IMR-90 (cell line): ENCODE results near the gene NOX1. TPM values are rescaled to one million over a fixed set of nuclear protein-coding genes. Genes with fewer than 3 reads are reported as not detected.

Source experiments
- ATAC-seq: fragments of 200-7000 bp; cut with Tn5 transposase; 2 replicates; pipeline ENCODE4 v1.9.1; 2020; ENCODE audit warnings: low read depth, mild to moderate bottlenecking, moderate library complexity
- BruUV-seq: library from RNA; stranded (reverse); fragments of 400-500 nt; replicated peaks from 2 replicates; lab custom pipeline; 2021; lab: Mats Ljungman, UMichigan
- CTCF ChIA-PET: fragments of 300-600 bp; formaldehyde crosslinking; extraction: SDS; loops from one replicate; lab custom pipeline; 2021; ENCODE audit warnings: antibody characterized with exemption; lab: Yijun Ruan, JAX
- POLR2A ChIA-PET: fragments of 300-600 bp; sonication (Branson Sonifier 250); formaldehyde crosslinking; loops from one replicate; lab custom pipeline; 2022; ENCODE audit warnings: antibody characterized with exemption; ENCODE audit not compliant: unreplicated experiment; lab: Charles Lee
- DNase-seq: peaks from one replicate; pipeline ENCODE4 v3.0.0; 2013
- H2AFZ ChIP-seq: replicated peaks from 2 replicates; pipeline ENCODE3; 2013; ENCODE audit warnings: low read length, mild to moderate bottlenecking; ENCODE audit not compliant: poor library complexity
- H2AK5ac ChIP-seq: 2 replicates; pipeline ENCODE4 v1.6.1; 2013; ENCODE audit warnings: low read depth, low read length, inconsistent platforms
- H2AK9ac ChIP-seq: replicated peaks from 2 replicates; pipeline ENCODE3; 2013; ENCODE audit warnings: mild to moderate bottlenecking, low read depth, low read length, moderate library complexity; ENCODE audit not compliant: poor library complexity
- H2BK120ac ChIP-seq: 2 replicates; pipeline ENCODE4 v1.6.1; 2013; ENCODE audit warnings: low read depth, low read length, inconsistent platforms
- H2BK15ac ChIP-seq: 3 replicates; pipeline ENCODE4 v1.6.1; 2013; ENCODE audit warnings: low read depth, low read length, inconsistent platforms
- H2BK20ac ChIP-seq: 2 replicates; pipeline ENCODE4 v1.6.1; 2013; ENCODE audit warnings: low read depth, mild to moderate bottlenecking, inconsistent platforms, low read length, moderate library complexity
- H2BK5ac ChIP-seq: 2 replicates; pipeline ENCODE4 v1.6.1; 2013; ENCODE audit warnings: mild to moderate bottlenecking, low read depth, low read length, inconsistent platforms; ENCODE audit not compliant: poor library complexity, severe bottlenecking
- H3K14ac ChIP-seq: replicated peaks from 2 replicates; pipeline ENCODE4 v1.6.1; 2013; ENCODE audit warnings: low read depth, low read length, inconsistent platforms
- H3K18ac ChIP-seq: 2 replicates; pipeline ENCODE4 v1.6.1; 2013; ENCODE audit warnings: low read depth, low read length, control low read depth
- H3K23ac ChIP-seq: 2 replicates; pipeline ENCODE4 v1.6.1; 2013; ENCODE audit warnings: low read depth, low read length, inconsistent platforms
- H3K27ac ChIP-seq: 2 replicates; pipeline ENCODE4 v1.5.1; 2013; ENCODE audit warnings: mild to moderate bottlenecking, control low read depth, low read length; ENCODE audit not compliant: insufficient read depth
- H3K27me3 ChIP-seq: 2 replicates; pipeline ENCODE4 v1.6.1; 2013; ENCODE audit warnings: low read length; ENCODE audit not compliant: control insufficient read depth, insufficient read depth
- H3K36me3 ChIP-seq: 2 replicates; pipeline ENCODE4 v1.6.1; 2013; ENCODE audit warnings: low read length, mixed read lengths; ENCODE audit not compliant: control insufficient read depth, insufficient read depth
- H3K4ac ChIP-seq: 2 replicates; pipeline ENCODE4 v1.6.1; 2013; ENCODE audit warnings: low read depth, low read length, inconsistent platforms
- H3K4me1 ChIP-seq: 2 replicates; pipeline ENCODE4 v1.6.1; 2013; ENCODE audit warnings: low read length, mixed read lengths; ENCODE audit not compliant: control insufficient read depth, insufficient read depth
- H3K4me2 ChIP-seq: 2 replicates; pipeline ENCODE4 v1.6.1; 2013; ENCODE audit warnings: low read depth, mild to moderate bottlenecking, control low read depth, low read length, moderate library complexity
- H3K4me3 ChIP-seq: 2 replicates; pipeline ENCODE4 v1.5.1; 2013; ENCODE audit warnings: low read depth, mild to moderate bottlenecking, control low read depth, low read length, moderate library complexity; ENCODE audit not compliant: insufficient read depth
- H3K56ac ChIP-seq: 2 replicates; pipeline ENCODE4 v1.6.1; 2013; ENCODE audit warnings: low read length, inconsistent platforms; ENCODE audit not compliant: insufficient read depth; ENCODE audit errors: extremely low read depth
- H3K79me1 ChIP-seq, 2 experiments: 2 replicates each; pipeline ENCODE4 v1.6.1; 2013; ENCODE audit warnings: low read length in 2 of 2, inconsistent platforms in 1 of 2, low read depth in 1 of 2
- H3K9ac ChIP-seq: 2 replicates; pipeline ENCODE4 v1.6.1; 2013; ENCODE audit warnings: low read depth, low read length, control low read depth
- H3K9me1 ChIP-seq: 2 replicates; pipeline ENCODE4 v1.6.1; 2013; ENCODE audit warnings: low read length, inconsistent platforms; ENCODE audit not compliant: insufficient read depth
- H3K9me3 ChIP-seq: 2 replicates; pipeline ENCODE4 v1.6.1; 2013; ENCODE audit warnings: low read length; ENCODE audit not compliant: control insufficient read depth, insufficient read depth
- H4K20me1 ChIP-seq: 2 replicates; pipeline ENCODE4 v1.6.1; 2013; ENCODE audit warnings: low read length, inconsistent platforms; ENCODE audit not compliant: insufficient read depth
- H4K5ac ChIP-seq: 2 replicates; pipeline ENCODE4 v1.6.1; 2013; ENCODE audit warnings: mild to moderate bottlenecking, low read depth, low read length, control low read depth
- H4K8ac ChIP-seq, 2 experiments: 2 replicates each; pipeline ENCODE4 v1.6.1; 2013; ENCODE audit warnings: low read depth in 2 of 2, low read length in 2 of 2, control low read depth in 1 of 2, inconsistent platforms in 1 of 2
- H4K91ac ChIP-seq: 2 replicates; pipeline ENCODE4 v1.6.1; 2013; ENCODE audit warnings: low read depth, low read length, inconsistent platforms; ENCODE audit not compliant: insufficient read depth
- BHLHE40 ChIP-seq: fragments of 150-350 bp; IDR thresholded peaks from 2 replicates; pipeline ENCODE4 v1.6.1; 2016; ENCODE audit warnings: mild to moderate bottlenecking, low read depth, low read length
- CEBPB ChIP-seq: IDR thresholded peaks from 2 replicates; pipeline ENCODE4 v1.6.1; 2012; ENCODE audit warnings: low read depth, low read length, improper control_type of control experiment
- CHD1 ChIP-seq: IDR thresholded peaks from 2 replicates; pipeline ENCODE4 v1.6.1; 2012; ENCODE audit warnings: low read depth, low read length, improper control_type of control experiment
- FOS ChIP-seq: fragments of 150-350 bp; IDR thresholded peaks from 2 replicates; pipeline ENCODE4 v1.6.1; 2016; ENCODE audit warnings: low read depth, low read length
- MAFK ChIP-seq: IDR thresholded peaks from 2 replicates; pipeline ENCODE4 v1.6.1; 2012; ENCODE audit warnings: low read depth, low read length, improper control_type of control experiment
- MAZ ChIP-seq: IDR thresholded peaks from 2 replicates; pipeline ENCODE4 v1.6.1; 2012; ENCODE audit warnings: low read depth, mild to moderate bottlenecking, low read length, improper control_type of control experiment, moderate library complexity, borderline replicate concordance
- MXI1 ChIP-seq: IDR thresholded peaks from 2 replicates; pipeline ENCODE4 v1.6.1; 2012; ENCODE audit warnings: low read depth, mild to moderate bottlenecking, low read length, moderate library complexity, borderline replicate concordance
- NFE2L2 ChIP-seq: fragments of 150-350 bp; IDR thresholded peaks from 2 replicates; pipeline ENCODE4 v1.6.1; 2016; ENCODE audit warnings: low read depth, mild to moderate bottlenecking, low read length
- POLR2A ChIP-seq: IDR thresholded peaks from 2 replicates; pipeline ENCODE4 v1.6.1; 2012; ENCODE audit warnings: mild to moderate bottlenecking, low read depth, low read length
- RAD21 ChIP-seq: IDR thresholded peaks from 2 replicates; pipeline ENCODE4 v1.6.1; 2012; ENCODE audit warnings: low read length, improper control_type of control experiment
- RCOR1 ChIP-seq: IDR thresholded peaks from 2 replicates; pipeline ENCODE4 v1.6.1; 2012; ENCODE audit warnings: mild to moderate bottlenecking, low read length, improper control_type of control experiment; ENCODE audit not compliant: insufficient replicate concordance
- RFX5 ChIP-seq: IDR thresholded peaks from 2 replicates; pipeline ENCODE4 v1.8.0; 2012; ENCODE audit warnings: low read depth, mild to moderate bottlenecking, low read length, moderate library complexity
- SMC3 ChIP-seq: fragments of 150-350 bp; IDR thresholded peaks from 2 replicates; pipeline ENCODE4 v1.6.1; 2016; ENCODE audit warnings: low read depth, mild to moderate bottlenecking, antibody characterized with exemption, low read length, moderate library complexity
- WGBS, 2 experiments: methylation state at CpG; one replicate each; pipeline versions ENCODE4 v1.1.5 to v1.1.7; 2013; ENCODE audit warnings: missing lambda C conversion rate in 2 of 2; ENCODE audit not compliant: insufficient read length in 1 of 2; ENCODE audit errors: extremely low coverage in 2 of 2; 5-methylcytosine and 5-hydroxymethylcytosine counted together
- dilution Hi-C: fragments of 300-500 bp; cut with HindIII; formaldehyde crosslinking; loops from one replicate; pipeline ENCODE4 v1.14.3; 2018; ENCODE audit warnings: low sequenced_read_pairs; ENCODE audit not compliant: unreplicated experiment
- in situ Hi-C: fragments of 300-500 bp; cut with MboI; formaldehyde crosslinking; loops from 3 replicates; pipeline ENCODE4 v1.14.3; 2019; ENCODE audit warnings: low sequenced_read_pairs, inconsistent platforms, mixed read lengths
- intact Hi-C: fragments of 100-400 bp; cut with micrococcal nuclease; formaldehyde crosslinking; loops from 2 replicates; pipeline ENCODE4 v1.10.0; 2022
- polyA plus RNA-seq, 3 experiments: library from polyadenylated mRNA; depleted of rRNA; stranded (reverse); fragments of >200 nt; gene quantifications; 2 replicates each; pipeline ENCODE4 v1.2.3, GENCODE V29; 2012; ENCODE audit warnings: low replicate concordance in 1 of 3
- total RNA-seq: library from RNA; depleted of rRNA; stranded (reverse); fragments of >200 nt; gene quantifications from 2 replicates; pipeline ENCODE4 v1.2.3, GENCODE V29; 2012
- TF ChIP-seq, protein P1 (sequence below): fragments of 150-350 bp; IDR thresholded peaks from 2 replicates; pipeline ENCODE4 v1.6.1; 2017; ENCODE audit warnings: mild to moderate bottlenecking, antibody characterized with exemption, low read length, low read depth
- TF ChIP-seq, protein P2 (sequence below): fragments of 150-350 bp; IDR thresholded peaks from 2 replicates; pipeline ENCODE4 v1.6.1; 2016; ENCODE audit warnings: low read depth, mild to moderate bottlenecking, low read length, moderate library complexity, borderline replicate concordance
- TF ChIP-seq, protein P3 (sequence below): conservative IDR thresholded peaks from 2 replicates; pipeline ENCODE4 v1.5.1; 2012; ENCODE audit warnings: mild to moderate bottlenecking, low read depth, low read length, improper control_type of control experiment

NOX1 gene
- total and polyA plus RNA-seq, 2 of the 4 experiments (the other 2 are of a cell fraction): not detected

DNA sequence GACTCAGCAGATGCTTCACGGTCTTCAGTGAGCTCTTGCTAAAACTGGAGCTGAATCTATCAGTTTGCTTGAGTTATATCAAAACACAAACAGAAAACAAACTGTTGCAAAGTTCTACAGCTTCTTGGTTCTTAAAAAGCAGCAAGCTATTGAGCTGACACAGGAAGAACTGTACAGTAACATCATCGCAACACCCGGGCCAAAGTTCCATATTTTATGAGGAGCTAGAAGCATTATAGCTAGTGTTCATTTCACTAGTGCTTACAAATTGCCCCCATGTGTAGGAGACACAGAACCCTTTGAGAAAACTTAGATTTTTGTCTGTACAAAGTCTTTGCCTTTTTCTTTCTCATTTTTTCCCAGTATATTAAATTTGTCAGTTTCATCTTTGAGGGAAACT lies 71.3 kb downstream of the NOX1 start:
- Histone ChIP-seq H3K79me1 (no peaks in the 10 kb centered on the region), H3K23ac (no peak overlapping the region), H3K18ac (no peak overlapping the region), H2BK120ac (no peak overlapping the region), H4K91ac (no peak overlapping the region), H3K4me2 (no peak overlapping the region), H3K56ac (no peak overlapping the region), H3K9me3 (no peaks in the 10 kb centered on the region), H2BK5ac (no peak overlapping the region), H3K4ac (no peak overlapping the region), H3K27ac (no peak overlapping the region), H2AK9ac (no peak overlapping the region), H2AK5ac (no peak overlapping the region), H3K27me3 (peaks cover 5% of the 10 kb centered on the region), H3K4me3 (no peak overlapping the region), H3K9me1 (no peaks in the 10 kb centered on the region), H3K9ac (no peak overlapping the region), H4K20me1 (no peaks in the 10 kb centered on the region), H2BK20ac (no peak overlapping the region), H3K36me3 (no peaks in the 10 kb centered on the region), H4K5ac (no peak overlapping the region), H2AFZ (no peak overlapping the region), H4K8ac (no peak overlapping the region), H3K14ac (no peak overlapping the region), H3K4me1 (no peaks in the 10 kb centered on the region), H2BK15ac (no peak overlapping the region)
- no TSS peak for BruUV-seq
- intact Hi-C loops: no loop called here
- dilution Hi-C loops: no loop called here
- no peak for ATAC-seq
- CTCF ChIA-PET: interaction anchor here (1.7 kb wide), 1 partner anchor 34 kb away, joined by 4 read pairs; no protein-coding TSS in a partner anchor
- in situ Hi-C loops: no loop called here
- POLR2A ChIA-PET: no interaction called here
- WGBS, 2 experiments: no CpG with 5 or more reads among the region's 3 CpGs
- DNase-seq: no peak
- TF ChIP-seq CEBPB (no peak), MAFK (no peak), BHLHE40 (no peak), MXI1 (no peak), MAZ (no peak), FOS (no peak), RAD21 (no peak), RCOR1 (no peak), SMC3 (no peak), CHD1 (no peak), POLR2A (no peak), NFE2L2 (no peak), RFX5 (no peak)
- TF ChIP-seq, protein P1, sequence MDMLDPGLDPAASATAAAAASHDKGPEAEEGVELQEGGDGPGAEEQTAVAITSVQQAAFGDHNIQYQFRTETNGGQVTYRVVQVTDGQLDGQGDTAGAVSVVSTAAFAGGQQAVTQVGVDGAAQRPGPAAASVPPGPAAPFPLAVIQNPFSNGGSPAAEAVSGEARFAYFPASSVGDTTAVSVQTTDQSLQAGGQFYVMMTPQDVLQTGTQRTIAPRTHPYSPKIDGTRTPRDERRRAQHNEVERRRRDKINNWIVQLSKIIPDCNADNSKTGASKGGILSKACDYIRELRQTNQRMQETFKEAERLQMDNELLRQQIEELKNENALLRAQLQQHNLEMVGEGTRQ: no peak
- TF ChIP-seq, protein P2, sequence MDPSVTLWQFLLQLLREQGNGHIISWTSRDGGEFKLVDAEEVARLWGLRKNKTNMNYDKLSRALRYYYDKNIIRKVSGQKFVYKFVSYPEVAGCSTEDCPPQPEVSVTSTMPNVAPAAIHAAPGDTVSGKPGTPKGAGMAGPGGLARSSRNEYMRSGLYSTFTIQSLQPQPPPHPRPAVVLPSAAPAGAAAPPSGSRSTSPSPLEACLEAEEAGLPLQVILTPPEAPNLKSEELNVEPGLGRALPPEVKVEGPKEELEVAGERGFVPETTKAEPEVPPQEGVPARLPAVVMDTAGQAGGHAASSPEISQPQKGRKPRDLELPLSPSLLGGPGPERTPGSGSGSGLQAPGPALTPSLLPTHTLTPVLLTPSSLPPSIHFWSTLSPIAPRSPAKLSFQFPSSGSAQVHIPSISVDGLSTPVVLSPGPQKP: no peak
- TF ChIP-seq, protein P3, sequence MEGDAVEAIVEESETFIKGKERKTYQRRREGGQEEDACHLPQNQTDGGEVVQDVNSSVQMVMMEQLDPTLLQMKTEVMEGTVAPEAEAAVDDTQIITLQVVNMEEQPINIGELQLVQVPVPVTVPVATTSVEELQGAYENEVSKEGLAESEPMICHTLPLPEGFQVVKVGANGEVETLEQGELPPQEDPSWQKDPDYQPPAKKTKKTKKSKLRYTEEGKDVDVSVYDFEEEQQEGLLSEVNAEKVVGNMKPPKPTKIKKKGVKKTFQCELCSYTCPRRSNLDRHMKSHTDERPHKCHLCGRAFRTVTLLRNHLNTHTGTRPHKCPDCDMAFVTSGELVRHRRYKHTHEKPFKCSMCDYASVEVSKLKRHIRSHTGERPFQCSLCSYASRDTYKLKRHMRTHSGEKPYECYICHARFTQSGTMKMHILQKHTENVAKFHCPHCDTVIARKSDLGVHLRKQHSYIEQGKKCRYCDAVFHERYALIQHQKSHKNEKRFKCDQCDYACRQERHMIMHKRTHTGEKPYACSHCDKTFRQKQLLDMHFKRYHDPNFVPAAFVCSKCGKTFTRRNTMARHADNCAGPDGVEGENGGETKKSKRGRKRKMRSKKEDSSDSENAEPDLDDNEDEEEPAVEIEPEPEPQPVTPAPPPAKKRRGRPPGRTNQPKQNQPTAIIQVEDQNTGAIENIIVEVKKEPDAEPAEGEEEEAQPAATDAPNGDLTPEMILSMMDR: no peak
